NCI-H510A treated with DMSO at 0.1 percent for 48 hours (cell line): ENCODE data around the gene PCDH9.
"Not testable (repeated sequence)": the region's sequence is repeated elsewhere in the genome, so short reads cannot be mapped to it uniquely, and the experiment has no call there.

Experiments
- DNase-seq: peaks from one replicate; lab custom pipeline; 2025; lab: John Stamatoyannopoulos, UW

The PCDH9 gene

DNA sequence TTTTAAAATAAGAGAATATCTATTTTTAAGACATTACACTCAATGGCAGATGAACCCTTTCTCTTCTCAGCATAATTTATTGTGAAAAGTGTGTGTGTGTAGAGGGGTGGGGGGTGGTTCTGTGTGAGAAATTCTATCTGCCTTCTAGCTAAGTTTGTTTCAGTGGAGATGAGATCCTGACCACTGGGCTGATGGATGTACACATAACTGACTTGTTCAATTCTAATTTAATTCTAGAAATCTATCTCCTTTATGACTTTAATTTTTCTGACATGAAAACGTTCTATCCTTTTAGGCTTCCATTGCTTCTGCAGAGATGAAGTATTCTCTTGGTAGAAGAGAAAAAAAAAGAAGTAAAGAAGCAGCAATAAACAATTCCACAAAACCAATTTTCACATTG lies 891.6 kb downstream of the PCDH9 start:
- no peak for DNase-seq

GRCh38 chr13:66335626-66336025 lies 894.5 kb downstream of the PCDH9 start:
- DNase-seq = no peak

DNA sequence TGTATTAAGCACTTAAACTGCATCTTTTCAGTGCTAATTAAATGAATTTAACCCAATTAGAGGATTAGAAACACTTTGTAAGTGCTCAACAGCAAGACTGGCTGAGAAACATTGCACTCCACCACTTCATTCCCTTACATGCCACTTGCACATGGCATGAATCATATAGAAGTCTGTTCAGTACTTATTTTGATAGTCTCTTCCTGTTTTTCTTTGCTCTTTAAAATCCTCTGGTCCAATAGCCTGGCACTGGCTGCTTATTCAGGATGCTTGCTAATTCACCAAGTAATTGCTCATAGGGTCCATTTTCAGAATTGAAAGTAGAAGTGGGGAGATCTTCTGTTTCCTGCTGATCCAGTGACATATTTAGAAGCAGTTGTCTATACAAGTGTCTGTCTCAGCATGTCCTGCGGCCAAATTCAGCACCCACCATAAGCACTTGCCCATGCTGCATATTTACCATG lies 900.1 kb downstream of the PCDH9 start:
- DNase-seq = no peak

- no peak for DNase-seq
Observed at GRCh38 chr13:66328476-66328875, 901.7 kb downstream of the PCDH9 start.

DNA sequence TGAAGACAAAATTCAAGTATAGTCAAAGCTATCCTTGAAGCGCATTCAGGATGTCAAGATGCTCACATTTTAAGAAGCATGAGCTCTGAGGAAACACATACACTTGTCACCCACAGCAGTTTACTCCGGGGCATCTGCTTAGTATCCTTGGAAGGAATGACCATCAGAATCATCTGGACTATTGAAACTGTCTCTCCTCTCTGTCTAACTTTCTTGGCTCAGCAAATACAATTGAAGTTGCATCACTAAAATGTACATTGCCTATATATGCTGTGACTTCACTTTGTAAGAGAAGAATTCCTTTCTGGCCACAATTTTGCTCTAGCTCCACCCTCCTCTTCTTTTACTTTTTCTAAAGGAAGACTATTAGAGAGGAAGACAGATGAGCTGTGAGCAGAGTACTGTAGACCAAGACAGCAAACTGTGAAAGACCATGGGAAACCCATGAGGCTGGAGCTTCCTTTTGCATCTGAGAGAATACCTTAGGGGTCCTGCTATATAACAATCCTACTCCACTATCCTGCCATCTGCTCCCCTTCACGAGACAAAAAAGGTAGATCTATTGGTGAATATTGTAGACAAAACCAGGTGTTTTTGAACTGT lies 906.3 kb downstream of the PCDH9 start:
- no peak for DNase-seq

DNA sequence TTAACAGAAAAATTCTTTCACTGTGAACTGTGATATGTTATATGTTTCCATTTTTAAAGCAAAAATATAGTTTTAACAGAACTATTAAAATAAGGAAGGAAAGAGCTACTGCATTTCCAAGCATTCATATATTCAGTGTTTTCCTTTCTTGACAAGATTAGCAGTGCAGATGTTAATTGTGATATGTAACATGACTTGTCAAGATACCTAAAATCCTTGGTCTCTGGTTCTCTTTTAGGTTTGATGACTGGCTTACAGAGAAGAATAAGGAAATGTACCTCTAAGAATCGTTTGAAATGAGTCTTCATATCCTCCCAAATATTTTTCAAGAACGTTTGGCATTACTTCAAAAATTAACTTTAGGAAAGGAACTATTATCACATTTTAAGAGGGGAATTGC lies 907.2 kb downstream of the PCDH9 start:
- DNase-seq = no peak

GRCh38 chr13:66322193-66322740 lies 907.9 kb downstream of the PCDH9 start:
- DNase-seq = no peak

DNA sequence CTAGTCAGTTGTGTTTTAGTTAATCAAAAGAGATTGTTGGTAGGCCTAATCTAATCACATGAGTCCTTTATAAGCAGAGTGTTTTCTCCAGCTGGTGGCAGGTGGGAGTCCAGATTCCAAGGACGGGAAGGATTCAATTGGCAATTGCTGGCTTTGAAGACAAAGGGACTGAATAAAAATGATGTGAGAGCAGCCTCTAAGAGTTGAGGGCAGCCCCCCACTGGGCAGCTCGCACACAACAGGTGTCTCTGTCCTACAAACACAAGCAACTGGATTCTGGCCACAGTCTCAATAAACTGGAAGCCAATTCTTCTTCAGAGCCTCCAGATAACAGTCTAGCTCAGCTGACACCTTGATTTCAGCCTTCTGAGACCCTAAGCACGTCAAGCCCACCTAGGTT lies 915.2 kb downstream of the PCDH9 start:
- DNase-seq = peak; percentile 21

GRCh38 chr13:66313413-66313812 lies 916.7 kb downstream of the PCDH9 start:
- DNase-seq = no peak

- peak; percentile 38 for DNase-seq
Observed at GRCh38 chr13:66312312-66313087, 917.6 kb downstream of the PCDH9 start.

- no peak for DNase-seq
Observed at GRCh38 chr13:66305961-66306617, 924.0 kb downstream of the PCDH9 start.

- DNase-seq = no peak
Observed at GRCh38 chr13:66301482-66301881, 928.7 kb downstream of the PCDH9 start.

GRCh38 chr13:66301006-66301405 lies 929.1 kb downstream of the PCDH9 start:
- DNase-seq = no peak

- DNase-seq = no peak
Observed at GRCh38 chr13:66296875-66297274, 933.3 kb downstream of the PCDH9 start.

DNA sequence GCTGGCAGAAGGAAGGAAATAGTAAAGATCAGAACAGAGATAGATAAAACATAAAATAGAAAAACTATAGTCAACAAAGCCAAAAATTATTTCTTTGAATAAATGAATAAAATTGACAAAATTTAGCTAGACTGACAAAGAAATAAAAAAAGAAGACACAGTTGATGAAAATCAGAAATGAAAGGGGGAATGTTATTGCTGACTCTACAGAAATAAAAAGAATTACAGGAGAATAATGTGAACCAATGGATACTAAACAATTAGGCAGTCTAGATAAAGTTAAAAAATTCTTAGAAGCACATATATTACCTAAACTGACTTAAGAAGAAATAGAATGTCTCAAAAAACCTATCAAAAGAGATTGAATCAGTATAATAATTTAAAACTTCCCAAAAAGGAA lies 933.8 kb downstream of the PCDH9 start:
- DNase-seq = no peak

DNA sequence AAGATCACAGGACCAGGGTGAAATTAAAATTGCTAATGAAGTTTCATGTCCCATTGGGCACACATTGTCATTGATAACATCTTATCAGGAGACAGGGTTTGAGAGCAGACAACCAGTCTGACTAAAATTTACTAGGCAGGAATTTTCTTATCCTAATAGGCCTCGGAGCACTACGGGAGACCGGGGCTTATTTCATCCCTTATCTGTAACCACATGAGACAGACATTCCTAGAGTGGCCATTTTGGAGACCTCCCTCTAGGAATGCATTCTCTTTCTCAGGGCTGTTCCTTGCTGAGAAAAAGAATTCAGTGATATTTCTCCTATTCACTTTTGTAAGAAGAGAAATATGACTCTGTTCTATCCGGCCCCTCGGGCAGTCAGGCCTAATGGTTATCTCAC lies 943.3 kb downstream of the PCDH9 start:
- DNase-seq = not testable (repeated sequence)

DNA sequence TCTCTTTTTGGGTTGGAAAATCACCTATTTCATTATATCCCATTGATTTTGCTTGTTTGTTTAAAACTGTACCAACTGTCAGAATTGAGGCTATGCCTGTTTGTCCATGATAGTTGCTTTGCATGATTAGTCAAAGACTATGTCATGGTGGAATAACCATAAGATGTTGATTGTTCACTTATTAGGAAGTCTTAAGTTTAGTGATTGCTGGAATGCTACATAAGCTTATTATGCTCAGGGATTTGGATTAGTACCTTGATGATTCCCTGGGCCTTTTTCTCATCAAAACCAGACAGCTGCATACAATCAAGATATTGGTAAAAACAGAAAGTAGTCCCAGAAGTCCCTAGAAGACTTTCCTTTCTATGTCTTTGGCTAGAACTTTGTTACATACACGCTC lies 954.7 kb downstream of the PCDH9 start:
- no peak for DNase-seq

- DNase-seq = no peak
Observed at GRCh38 chr13:66273011-66273410, 957.1 kb downstream of the PCDH9 start.

DNA sequence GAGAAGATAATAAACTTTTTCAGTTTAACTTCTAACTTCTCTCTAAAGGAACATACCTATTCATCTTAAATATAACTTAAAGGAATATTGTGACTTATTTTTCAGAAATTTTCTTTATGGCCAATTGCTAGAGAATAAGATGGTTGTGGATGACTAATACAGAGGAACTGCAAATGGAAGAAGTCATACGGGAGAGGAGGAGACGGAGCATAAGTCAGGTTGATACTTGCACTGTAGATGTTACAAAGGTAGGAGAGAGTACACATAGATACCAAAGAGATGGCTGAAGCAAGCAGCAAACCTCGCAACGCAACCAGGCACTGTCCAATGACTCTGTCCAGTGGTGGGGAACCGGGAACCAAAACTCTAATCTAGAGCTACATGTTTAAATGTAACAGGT lies 963.4 kb downstream of the PCDH9 start:
- no peak for DNase-seq

GRCh38 chr13:66266348-66266747 lies 963.8 kb downstream of the PCDH9 start:
- DNase-seq = no peak

DNA sequence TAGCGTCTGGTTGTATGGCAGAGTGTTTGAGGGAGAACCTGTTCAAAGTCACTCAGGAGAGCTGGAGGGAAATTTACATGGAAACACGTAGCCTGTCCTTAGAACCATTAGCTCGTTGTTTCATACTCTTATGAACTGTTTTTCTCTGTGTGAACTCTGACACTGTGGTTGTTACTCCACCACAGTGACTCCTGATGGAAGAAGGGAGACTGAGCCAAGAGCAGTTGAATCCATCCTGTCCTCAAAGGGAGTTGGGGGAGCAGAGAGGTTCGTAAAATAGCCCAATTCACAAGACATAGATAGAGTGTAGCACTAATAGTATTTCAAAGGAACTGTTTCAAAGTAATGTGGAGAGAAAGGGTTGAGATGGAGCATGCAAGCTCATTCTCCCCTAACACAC lies 964.8 kb downstream of the PCDH9 start:
- DNase-seq = no peak

DNA sequence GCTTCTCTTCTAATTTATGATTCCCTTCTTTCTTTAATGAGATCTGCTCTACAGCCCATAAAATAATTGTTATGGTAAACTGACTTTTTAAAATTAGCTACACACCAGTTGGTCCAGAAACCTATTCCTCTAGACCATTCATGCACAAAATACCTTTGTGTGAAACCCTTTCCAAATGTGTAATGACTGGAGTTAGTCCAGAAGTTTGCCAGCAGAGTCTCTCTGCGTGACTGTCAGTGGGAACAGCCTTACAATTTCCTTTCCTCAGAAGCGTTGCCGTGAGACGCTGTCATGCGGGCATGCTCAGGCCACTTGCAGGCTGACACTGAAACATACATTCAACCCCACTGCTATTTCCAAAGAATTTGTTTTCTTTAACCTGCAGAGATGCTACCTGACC lies 965.2 kb downstream of the PCDH9 start:
- no peak for DNase-seq

DNA sequence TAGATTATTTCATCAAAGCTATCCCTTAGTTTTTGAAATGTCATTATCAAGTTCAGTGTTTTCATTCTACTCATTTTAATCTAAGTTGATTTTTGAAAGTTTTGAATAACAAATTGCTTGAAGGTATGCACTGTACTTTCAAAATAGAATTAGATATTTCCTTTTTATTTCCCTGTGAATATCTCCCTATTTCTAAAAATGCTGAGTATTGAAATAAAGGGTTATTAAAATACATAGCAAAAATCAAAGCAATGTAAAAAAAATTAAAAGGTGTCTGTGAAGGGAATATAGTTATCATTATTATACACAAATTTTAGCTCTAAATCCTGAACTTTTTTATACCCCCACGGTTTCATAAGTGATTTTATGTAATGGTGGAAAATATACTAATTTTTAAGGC lies 967.8 kb downstream of the PCDH9 start:
- DNase-seq = no peak
